GM12864 (cell line): ENCODE data around the gene COL25A1.
"Not testable (repeated sequence)": the region's sequence is repeated elsewhere in the genome, so short reads cannot be mapped to it uniquely, and the experiment has no call there.

Experiments used
- DNase-seq: peaks from one replicate; pipeline ENCODE4 v3.0.0-alpha.2; 2011; ENCODE audit warnings: low read depth
- H3K4me3 ChIP-seq: 2 replicates; pipeline ENCODE4 v1.5.1; 2011; ENCODE audit warnings: mild to moderate bottlenecking, low read depth, low read length, control low read depth
- TF ChIP-seq, protein P1 (sequence below): IDR thresholded peaks from 2 replicates; pipeline ENCODE4 v1.5.1; 2011; ENCODE audit warnings: low read depth, mild to moderate bottlenecking, moderate library complexity, low read length, control low read depth, inconsistent platforms; ENCODE audit errors: missing control alignments

Gene COL25A1

DNA sequence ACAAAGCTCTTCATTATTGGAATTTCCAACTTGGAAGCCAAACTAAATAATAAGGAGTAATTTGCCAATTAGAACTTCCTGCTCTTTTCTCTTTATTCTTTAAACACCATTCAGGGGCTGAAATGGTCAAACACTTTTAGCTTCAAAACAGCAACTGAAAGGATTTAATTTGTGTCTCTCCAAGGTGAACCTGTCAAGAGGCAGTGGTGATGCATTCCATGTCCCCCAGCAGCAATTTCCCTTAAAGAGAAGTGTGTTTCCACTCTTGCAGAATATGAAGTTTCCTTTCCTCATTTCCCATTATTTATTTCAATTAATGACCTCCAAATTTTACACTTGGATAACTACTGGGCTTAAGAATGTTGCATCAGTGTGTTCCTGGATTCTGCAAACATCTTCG, 156.0 kb downstream of the COL25A1 start:
- no peak overlapping the region for H3K4me3 ChIP-seq
- no peak for DNase-seq
- TF ChIP-seq, protein P1, sequence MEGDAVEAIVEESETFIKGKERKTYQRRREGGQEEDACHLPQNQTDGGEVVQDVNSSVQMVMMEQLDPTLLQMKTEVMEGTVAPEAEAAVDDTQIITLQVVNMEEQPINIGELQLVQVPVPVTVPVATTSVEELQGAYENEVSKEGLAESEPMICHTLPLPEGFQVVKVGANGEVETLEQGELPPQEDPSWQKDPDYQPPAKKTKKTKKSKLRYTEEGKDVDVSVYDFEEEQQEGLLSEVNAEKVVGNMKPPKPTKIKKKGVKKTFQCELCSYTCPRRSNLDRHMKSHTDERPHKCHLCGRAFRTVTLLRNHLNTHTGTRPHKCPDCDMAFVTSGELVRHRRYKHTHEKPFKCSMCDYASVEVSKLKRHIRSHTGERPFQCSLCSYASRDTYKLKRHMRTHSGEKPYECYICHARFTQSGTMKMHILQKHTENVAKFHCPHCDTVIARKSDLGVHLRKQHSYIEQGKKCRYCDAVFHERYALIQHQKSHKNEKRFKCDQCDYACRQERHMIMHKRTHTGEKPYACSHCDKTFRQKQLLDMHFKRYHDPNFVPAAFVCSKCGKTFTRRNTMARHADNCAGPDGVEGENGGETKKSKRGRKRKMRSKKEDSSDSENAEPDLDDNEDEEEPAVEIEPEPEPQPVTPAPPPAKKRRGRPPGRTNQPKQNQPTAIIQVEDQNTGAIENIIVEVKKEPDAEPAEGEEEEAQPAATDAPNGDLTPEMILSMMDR = no peak

DNA sequence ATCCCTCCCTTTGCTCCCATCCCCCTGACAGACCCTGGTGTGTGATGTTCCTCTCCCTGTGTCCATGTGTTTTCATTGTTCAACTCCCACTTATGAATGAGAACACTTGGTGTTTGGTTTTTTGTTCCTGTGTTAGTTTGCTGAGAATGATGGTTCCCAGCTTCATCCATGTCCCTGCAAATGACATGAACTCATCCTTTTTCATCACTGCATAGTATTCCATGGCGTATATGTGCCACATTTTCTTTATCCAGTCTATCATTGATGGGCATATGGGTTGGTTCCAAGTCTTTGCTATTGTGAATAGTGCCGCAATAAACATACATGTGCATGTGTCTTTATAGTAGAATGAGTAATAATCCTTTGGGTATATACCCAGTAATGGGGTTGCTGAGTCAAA, 164.3 kb downstream of the COL25A1 start:
- DNase-seq, H3K4me3 ChIP-seq: not testable (repeated sequence)

- DNase-seq = no peak
- TF ChIP-seq, protein P1 = no peak
- H3K4me3 ChIP-seq = no peak overlapping the region
Observed at GRCh38 chr4:109134921-109135320, 167.5 kb downstream of the COL25A1 start.

- TF ChIP-seq, protein P1 = no peak
Observed at GRCh38 chr4:109134268-109134667, 168.2 kb downstream of the COL25A1 start.

GRCh38 chr4:109131559-109131958, 170.9 kb downstream of the COL25A1 start:
- H3K4me3 ChIP-seq = no peak overlapping the region
- DNase-seq = no peak
- TF ChIP-seq, protein P1 = no peak

More at GRCh38 chr4:109134268-109134667, 168.2 kb downstream of the COL25A1 start:
- no peak overlapping the region for H3K4me3 ChIP-seq
- DNase-seq = no peak

DNA sequence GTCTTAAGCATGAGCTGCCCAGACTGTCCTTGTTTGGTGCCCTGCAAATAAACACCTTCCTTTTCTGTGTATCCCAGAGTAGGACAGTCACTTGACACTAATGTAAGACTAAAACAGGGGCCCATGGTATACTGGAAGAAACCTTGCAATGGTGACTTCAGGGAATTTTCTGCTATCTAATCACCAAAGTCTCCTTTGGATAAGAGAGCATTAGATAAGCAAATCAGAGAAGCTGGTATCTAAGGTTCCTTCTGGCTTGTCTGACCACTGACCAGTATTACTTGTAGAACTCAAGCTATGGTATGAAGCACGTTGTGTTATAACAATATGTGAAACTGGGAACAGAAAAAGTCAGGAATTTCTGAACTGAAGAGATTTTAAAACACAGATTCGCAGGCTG, 173.9 kb downstream of the COL25A1 start:
- TF ChIP-seq, protein P1 = no peak
- no peak for DNase-seq
- no peak overlapping the region for H3K4me3 ChIP-seq

- H3K4me3 ChIP-seq = no peak overlapping the region
- TF ChIP-seq, protein P1 = no peak
Observed at GRCh38 chr4:109127866-109128265, 174.6 kb downstream of the COL25A1 start.

More at GRCh38 chr4:109127866-109128265, 174.6 kb downstream of the COL25A1 start:
- DNase-seq = no peak
